GM12878 (cell line): ENCODE results near the gene PCED1A. TPM values are rescaled to one million over a fixed set of nuclear protein-coding genes. Genes with fewer than 3 reads are reported as not detected.

Source experiments
- BACH1 ChIP-seq: fragments of 450-650 bp; IDR thresholded peaks from 2 replicates; pipeline ENCODE4 v1.6.1; 2017; ENCODE audit warnings: mild to moderate bottlenecking, borderline replicate concordance
- BCL3 ChIP-seq: IDR thresholded peaks from 2 replicates; pipeline ENCODE4 v1.6.1; 2011; ENCODE audit warnings: borderline replicate concordance, low read depth, mild to moderate bottlenecking, moderate library complexity, low read length; ENCODE audit not compliant: insufficient read depth, poor library complexity, severe bottlenecking
- CUX1 ChIP-seq: IDR thresholded peaks from 2 replicates; pipeline ENCODE4 v1.6.1; 2012; ENCODE audit warnings: improper control_type of control experiment, low read depth, low read length; ENCODE audit not compliant: insufficient replicate concordance
- ELK1 ChIP-seq: IDR thresholded peaks from 2 replicates; pipeline ENCODE4 v1.6.1; 2012; ENCODE audit warnings: low read depth, low read length, improper control_type of control experiment
- ESRRA ChIP-seq: IDR thresholded peaks from 2 replicates; pipeline ENCODE4 v1.6.1; 2012; ENCODE audit warnings: mild to moderate bottlenecking, low read length, improper control_type of control experiment
- FOXM1 ChIP-seq: IDR thresholded peaks from 2 replicates; pipeline ENCODE4 v1.6.1; 2012; ENCODE audit warnings: low read depth, mild to moderate bottlenecking, inconsistent platforms, low read length, moderate library complexity
- IRF4 ChIP-seq: IDR thresholded peaks from 2 replicates; pipeline ENCODE4 v1.6.1; 2011; ENCODE audit warnings: low read depth, low read length
- KLF5 ChIP-seq: fragments of 450-650 bp; IDR thresholded peaks from 2 replicates; pipeline ENCODE4 v1.6.1; 2014; ENCODE audit warnings: mild to moderate bottlenecking; ENCODE audit not compliant: partially characterized antibody
- MAX ChIP-seq: IDR thresholded peaks from 2 replicates; pipeline ENCODE4 v1.6.1; 2012; ENCODE audit warnings: low read depth, low read length, improper control_type of control experiment
- NFXL1 ChIP-seq: fragments of 450-650 bp; IDR thresholded peaks from 2 replicates; pipeline ENCODE4 v1.6.1; 2017; ENCODE audit warnings: antibody characterized with exemption, mild to moderate bottlenecking, borderline replicate concordance
- RFX5 ChIP-seq: IDR thresholded peaks from 2 replicates; pipeline ENCODE4 v1.6.1; 2011; ENCODE audit warnings: low read depth, low read length, improper control_type of control experiment
- SIN3A ChIP-seq: IDR thresholded peaks from 2 replicates; pipeline ENCODE4 v1.6.1; 2012; ENCODE audit warnings: low read depth, low read length, improper control_type of control experiment
- STAT3 ChIP-seq: IDR thresholded peaks from 2 replicates; pipeline ENCODE4 v1.6.1; 2011; ENCODE audit warnings: low read depth, low read length, improper control_type of control experiment
- SUPT20H ChIP-seq: IDR thresholded peaks from 2 replicates; pipeline ENCODE4 v1.6.1; 2011; ENCODE audit warnings: low read depth, mild to moderate bottlenecking, low read length, moderate library complexity, borderline replicate concordance; ENCODE audit not compliant: control insufficient read depth
- TBL1XR1 ChIP-seq: IDR thresholded peaks from 2 replicates; pipeline ENCODE4 v1.6.1; 2012; ENCODE audit warnings: low read depth, low read length, improper control_type of control experiment
- USF2 ChIP-seq: IDR thresholded peaks from 2 replicates; pipeline ENCODE4 v1.6.1; 2011; ENCODE audit warnings: low read depth, low read length, improper control_type of control experiment, borderline replicate concordance
- YBX1 ChIP-seq: fragments of 450-650 bp; IDR thresholded peaks from 2 replicates; pipeline ENCODE4 v1.6.1; 2016; ENCODE audit warnings: antibody characterized with exemption
- YY1 ChIP-seq: IDR thresholded peaks from 2 replicates; pipeline ENCODE4 v1.6.1; 2011; ENCODE audit warnings: low read depth, mild to moderate bottlenecking, low read length
- ZNF274 ChIP-seq: IDR thresholded peaks from one replicate; pipeline ENCODE4 v1.8.0; 2011; ENCODE audit not compliant: insufficient read length, insufficient read depth
- ZNF384 ChIP-seq: IDR thresholded peaks from 2 replicates; pipeline ENCODE4 v1.6.1; 2012; ENCODE audit warnings: low read depth, mild to moderate bottlenecking, low read length, improper control_type of control experiment, borderline replicate concordance
- ZSCAN29 ChIP-seq: fragments of 450-650 bp; IDR thresholded peaks from 2 replicates; pipeline ENCODE4 v1.6.1; 2017; ENCODE audit warnings: mild to moderate bottlenecking, moderate library complexity
- polyA plus RNA-seq, 11 experiments: library from polyadenylated mRNA; depleted of rRNA in 4 of 11; unstranded in 6 of 11; stranded (reverse) in 5 of 11; fragments of >200 nt; fragmentation: Nextera tagmentation in 4 of 11; fragmentation: Illumina TruSeq in 1 of 11; extraction: Ambion mirVana in 4 of 11; extraction: Trizol in 1 of 11; gene quantifications; 1 replicate in 1 of 11; 2 replicates in 10 of 11; pipeline versions ENCODE4 v1.2.1 to v1.2.3, GENCODE V29; 2011 to 2016; ENCODE audit warnings: inconsistent platforms in 2 of 11, missing spikeins in 2 of 11, low read depth in 1 of 11
- total RNA-seq, 4 experiments: library from RNA; depleted of rRNA in 3 of 4; stranded (reverse); fragments of >200 nt in 3 of 4; fragmentation: Illumina TruSeq in 1 of 4; extraction: Trizol in 1 of 4; gene quantifications; 2 replicates each; pipeline versions ENCODE4 v1.2.1 to v1.2.3, GENCODE V29; 2013 to 2021

PCED1A gene
- total and polyA plus RNA-seq, 10 of the 15 experiments (the other 5 are each of a cell fraction or from before 2014, with no cell fraction given) = 4.5 to 30.9 (median 12.0) TPM

- TF ChIP-seq CUX1 = no peak
- no peak for TF ChIP-seq STAT3
- TF ChIP-seq ESRRA = 0 out of 2 replicates have a peak, but pooled peaks have one; percentile 11
- TF ChIP-seq RFX5 = no peak
- TF ChIP-seq ZNF274 = no peak
- no peak; the same call in 1 of the 2 replicates for TF ChIP-seq FOXM1
- TF ChIP-seq SUPT20H = no peak
- no peak for TF ChIP-seq BCL3
- 0 out of 2 replicates have a peak, but pooled peaks have one; percentile 28 for TF ChIP-seq SIN3A
- no peak for TF ChIP-seq NFXL1
- TF ChIP-seq TBL1XR1 = no peak
- TF ChIP-seq KLF5 = no peak
- TF ChIP-seq MAX = 0 out of 2 replicates have a peak, but pooled peaks have one; percentile 23
- no peak for TF ChIP-seq ELK1
- TF ChIP-seq YBX1 = no peak
- no peak for TF ChIP-seq IRF4
- TF ChIP-seq YY1 = peak; percentile 33; the same call in 1 of the 2 replicates
- TF ChIP-seq BACH1 = peak; percentile 41; the same call in 1 of the 2 replicates
- no peak for TF ChIP-seq ZNF384
- no peak for TF ChIP-seq ZSCAN29
- TF ChIP-seq USF2 = no peak
Measured at GRCh38 chr20:2872459-2873009, 32.1 kb upstream of the PCED1A start (continued).
